Measurements from ENCODE around the gene ITPKB. TPM values are rescaled to one million over a fixed set of nuclear protein-coding genes. Genes with fewer than 3 reads are reported as not detected.

The ITPKB gene
- total and polyA plus RNA-seq, 2 experiments from 2014 or later, result 0.31 to 5.2 TPM

GRCh38 chr1:226704169-226704937, 34.7 kb downstream of the ITPKB start:
- no peak for TF ChIP-seq POLR2AphosphoS5 (IDR thresholded peaks at IDR 0.05; ENCODE audit: low read depth)
- no peak for TF ChIP-seq EZH2 (IDR thresholded peaks at IDR 0.05; ENCODE audit: low read depth, unreplicated experiment)
- TF ChIP-seq STAT1 (IDR thresholded peaks at IDR 0.05; ENCODE audit: unreplicated experiment), result no peak
- TF ChIP-seq JUNB (IDR thresholded peaks at IDR 0.05; ENCODE audit: unreplicated experiment), result no peak
- Histone ChIP-seq H3K79me2 (replicated peaks; ENCODE audit: insufficient read depth) (no peaks in the 10 kb centered on the region), H3K27me3 (ENCODE audit: insufficient read depth) (no peaks in the 10 kb centered on the region; the same call in 1 of the 2 replicates), H3K4me3 (no peak overlapping the region), H3K4me1 (ENCODE audit: insufficient read depth) (peaks cover 29% of the 10 kb centered on the region), H2AFZ (no peak overlapping the region), H3K9me2 (ENCODE audit: insufficient read depth) (no peaks in the 10 kb centered on the region), H3K27ac (ENCODE audit: low read depth) (no peak overlapping the region), H3K36me3 (ENCODE audit: insufficient read depth) (no peaks in the 10 kb centered on the region), H3F3A (replicated peaks; ENCODE audit: low read depth) (no peaks in the 10 kb centered on the region; the same call in 1 of the 2 replicates), H4K20me1 (replicated peaks; ENCODE audit: insufficient read depth) (no peaks in the 10 kb centered on the region), H3K4me2 (0 out of 2 replicates have a peak overlapping the region, but pooled peaks have one; percentile 79)
- ATAC-seq (no peak), DNase-seq (ENCODE audit: low spot score) (no peak)
- Mint-ChIP-seq H3K27me3 (ENCODE audit: insufficient read depth, low read depth, poor library complexity) (peaks cover 2% of the 10 kb centered on the region), H3K27ac (no peak overlapping the region), H3K4me3 (peak overlapping the region; percentile 72), H3K36me3 (ENCODE audit: low read depth) (no peaks in the 10 kb centered on the region), H3K9me3 (no peaks in the 10 kb centered on the region), H3K4me1 (peaks cover 28% of the 10 kb centered on the region)

GRCh38 chr1:226702957-226703831, 35.9 kb downstream of the ITPKB start:
- H4K20me1 ChIP-seq (replicated peaks; ENCODE audit: insufficient read depth), result no peaks in the 10 kb centered on the region
- no peaks in the 10 kb centered on the region; the same call in 1 of the 2 replicates for H3F3A ChIP-seq (replicated peaks; ENCODE audit: low read depth)
- H3K36me3 Mint-ChIP-seq (ENCODE audit: low read depth), result no peaks in the 10 kb centered on the region
- no peaks in the 10 kb centered on the region for H3K36me3 ChIP-seq (ENCODE audit: insufficient read depth)
- no peaks in the 10 kb centered on the region for H3K9me3 Mint-ChIP-seq
- H3K4me1 Mint-ChIP-seq, result peaks cover 22% of the 10 kb centered on the region
- peak overlapping the region; percentile 79 for H3K4me2 ChIP-seq
- TF ChIP-seq EZH2 (IDR thresholded peaks at IDR 0.05; ENCODE audit: low read depth, unreplicated experiment) (peak; percentile 30), POLR2AphosphoS5 (IDR thresholded peaks at IDR 0.05; ENCODE audit: low read depth) (peak; percentile 64), ZNF331 (CRISPR knock-in tag; IDR thresholded peaks at IDR 0.05; ENCODE audit: low read depth) (no peak), NANOG (IDR thresholded peaks at IDR 0.05; ENCODE audit: borderline replicate concordance) (no peak)
- H3K4me3 Mint-ChIP-seq, result peak overlapping the region; percentile 73
- ATAC-seq (peak; percentile 94), DNase-seq (ENCODE audit: low spot score) (peak; percentile 81)
- peak overlapping the region; percentile 59 for H3K4me3 ChIP-seq
- H2AFZ ChIP-seq, result peak overlapping the region; percentile 81
- peaks cover 6% of the 10 kb centered on the region for H3K27me3 Mint-ChIP-seq (ENCODE audit: insufficient read depth, low read depth, poor library complexity)
- no peaks in the 10 kb centered on the region; the same call in 1 of the 2 replicates for H3K27me3 ChIP-seq (ENCODE audit: insufficient read depth)
- peaks cover 24% of the 10 kb centered on the region for H3K4me1 ChIP-seq (ENCODE audit: insufficient read depth)
- H3K9me2 ChIP-seq (ENCODE audit: insufficient read depth), result 0 out of 2 replicates have a peak, but pooled peaks cover 3% of the 10 kb centered on the region
- H3K27ac Mint-ChIP-seq, result peak overlapping the region; percentile 92
- peak overlapping the region; percentile 75 for H3K27ac ChIP-seq (ENCODE audit: low read depth)
- H3K79me2 ChIP-seq (replicated peaks; ENCODE audit: insufficient read depth), result no peaks in the 10 kb centered on the region

Data from GM23338 (cell line).